ENCODE measurements around the gene CFB.

The CFB gene

DNA sequence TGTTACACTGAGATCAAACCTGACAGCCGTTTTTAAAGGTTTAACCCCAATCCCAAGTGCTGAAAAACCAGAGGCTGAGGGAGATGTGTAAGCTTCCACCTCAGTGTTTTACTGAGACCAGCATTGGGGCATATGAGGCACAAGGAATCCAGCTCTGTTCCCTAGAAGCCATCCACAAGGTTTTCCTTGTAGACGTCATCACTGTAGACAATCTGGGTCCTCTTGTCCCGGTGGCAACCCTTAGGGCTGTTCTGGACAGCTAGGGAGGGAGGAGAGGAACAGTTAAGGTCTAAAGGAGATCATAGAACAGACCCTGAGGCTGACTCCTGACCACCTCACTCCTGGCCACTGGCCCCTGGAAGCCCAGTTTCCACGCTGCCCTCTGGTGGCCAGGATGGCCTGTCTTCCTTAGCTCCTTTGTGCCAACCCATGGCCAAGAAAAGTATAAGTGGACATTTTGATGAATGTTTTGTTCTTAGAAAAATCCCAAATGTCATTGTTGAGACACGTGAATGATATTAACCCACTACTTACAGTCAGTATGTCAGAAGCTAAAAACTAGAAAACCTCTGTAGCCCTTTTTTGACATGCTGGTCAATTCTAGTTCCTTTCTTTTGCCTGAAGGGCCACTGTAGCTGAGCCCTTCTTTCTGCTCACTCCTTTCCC is 6.4 kb downstream of the CFB start:
- no peaks in the 10 kb centered on the region for H3K9me3 ChIP-seq (replicated peaks; ENCODE audit: low read length)
- H3K4me3 ChIP-seq (ENCODE audit: low read length) = no peak overlapping the region
- peaks cover 6% of the 10 kb centered on the region for H3K4me1 ChIP-seq (ENCODE audit: control insufficient read depth, insufficient read depth, low read length)
- H3K9ac ChIP-seq (ENCODE audit: low read depth, low read length) = no peak overlapping the region
- H3K36me3 ChIP-seq (ENCODE audit: insufficient read depth, low read length) = peaks cover 61% of the 10 kb centered on the region
- H3K27me3 ChIP-seq (ENCODE audit: control insufficient read depth, insufficient read depth, low read length) = no peaks in the 10 kb centered on the region
- H3K4me2 ChIP-seq (ENCODE audit: low read length) = no peak overlapping the region

DNA sequence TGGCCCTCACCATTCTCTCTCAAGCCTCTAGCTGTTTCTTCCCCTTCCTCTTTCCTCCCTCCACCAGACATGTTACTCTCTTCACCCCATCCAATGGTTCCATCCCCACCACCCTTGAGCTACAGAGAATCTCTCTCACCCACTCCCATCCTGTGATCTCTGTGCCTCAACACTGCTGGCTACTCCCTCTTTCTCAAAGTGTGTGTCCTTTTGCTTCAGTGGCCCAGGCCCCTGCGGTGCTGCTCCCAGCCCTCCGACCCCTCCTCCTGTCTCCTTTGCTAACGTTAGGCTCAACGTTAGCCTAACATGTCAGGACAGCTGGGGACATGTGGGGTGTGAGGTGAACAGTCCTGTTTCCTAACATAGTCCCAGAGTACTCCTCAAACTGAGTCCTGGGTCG is 7.0 kb downstream of the CFB start:
- Histone ChIP-seq H3K27me3 (ENCODE audit: control insufficient read depth, insufficient read depth, low read length) (no peaks in the 10 kb centered on the region), H3K9ac (ENCODE audit: low read depth, low read length) (no peak overlapping the region), H3K9me3 (replicated peaks; ENCODE audit: low read length) (no peaks in the 10 kb centered on the region), H3K36me3 (ENCODE audit: insufficient read depth, low read length) (peaks cover 61% of the 10 kb centered on the region), H3K4me3 (ENCODE audit: low read length) (no peak overlapping the region), H3K4me1 (ENCODE audit: control insufficient read depth, insufficient read depth, low read length) (peaks cover 12% of the 10 kb centered on the region), H3K4me2 (ENCODE audit: low read length) (no peak overlapping the region)

DNA sequence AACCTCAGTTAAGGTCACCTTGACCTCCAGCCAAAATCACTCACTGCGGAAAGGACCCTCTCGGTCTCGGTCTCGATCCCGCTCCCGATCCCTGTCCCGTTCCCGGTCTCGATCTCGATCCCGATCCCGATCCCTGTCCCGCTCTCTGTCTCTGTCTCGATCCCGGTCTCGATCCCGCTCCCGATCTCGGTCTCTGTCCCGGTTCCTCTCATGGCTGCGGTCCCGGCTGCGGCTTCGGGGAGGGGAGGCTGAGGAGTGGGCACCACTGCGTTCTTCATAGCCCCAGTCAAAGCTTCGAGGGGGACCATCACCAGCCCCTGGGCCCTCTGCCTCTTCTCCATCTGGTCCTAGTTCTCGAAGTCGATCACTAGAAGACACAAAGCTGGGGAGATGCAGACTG is 8.6 kb downstream of the CFB start:
- Histone ChIP-seq H3K9me3 (replicated peaks; ENCODE audit: low read length) (no peaks in the 10 kb centered on the region), H3K4me2 (ENCODE audit: low read length) (no peak overlapping the region), H3K4me3 (ENCODE audit: low read length) (no peak overlapping the region), H3K36me3 (ENCODE audit: insufficient read depth, low read length) (peaks cover 61% of the 10 kb centered on the region), H3K27me3 (ENCODE audit: control insufficient read depth, insufficient read depth, low read length) (no peaks in the 10 kb centered on the region), H3K9ac (ENCODE audit: low read depth, low read length) (no peak overlapping the region), H3K4me1 (ENCODE audit: control insufficient read depth, insufficient read depth, low read length) (peaks cover 10% of the 10 kb centered on the region)

DNA sequence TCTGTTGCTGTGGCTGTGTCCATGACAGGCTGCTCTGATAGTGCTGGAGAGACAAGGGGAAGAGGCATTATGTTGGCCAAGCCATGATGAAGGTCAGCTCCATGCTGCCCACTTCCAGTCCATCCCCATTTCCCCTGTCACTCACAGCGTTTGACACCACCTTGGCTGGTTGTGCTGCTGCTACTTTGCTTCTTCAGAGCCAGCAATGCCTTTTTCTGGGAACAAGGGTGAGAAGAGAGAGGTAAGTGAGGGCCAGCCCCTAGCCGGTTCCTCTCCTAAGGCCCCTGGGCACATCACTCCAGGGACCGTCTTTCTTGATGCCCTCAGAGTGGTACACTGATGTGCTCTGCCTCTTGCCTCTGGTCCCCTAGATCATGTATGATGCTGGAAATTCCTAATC is 10.9 kb downstream of the CFB start:
- Histone ChIP-seq H3K4me1 (ENCODE audit: control insufficient read depth, insufficient read depth, low read length) (peaks cover 15% of the 10 kb centered on the region), H3K9ac (ENCODE audit: low read depth, low read length) (no peak overlapping the region), H3K27me3 (ENCODE audit: control insufficient read depth, insufficient read depth, low read length) (no peaks in the 10 kb centered on the region), H3K9me3 (replicated peaks; ENCODE audit: low read length) (no peaks in the 10 kb centered on the region), H3K36me3 (ENCODE audit: insufficient read depth, low read length) (peaks cover 63% of the 10 kb centered on the region), H3K4me3 (ENCODE audit: low read length) (no peak overlapping the region), H3K4me2 (ENCODE audit: low read length) (no peak overlapping the region)

DNA sequence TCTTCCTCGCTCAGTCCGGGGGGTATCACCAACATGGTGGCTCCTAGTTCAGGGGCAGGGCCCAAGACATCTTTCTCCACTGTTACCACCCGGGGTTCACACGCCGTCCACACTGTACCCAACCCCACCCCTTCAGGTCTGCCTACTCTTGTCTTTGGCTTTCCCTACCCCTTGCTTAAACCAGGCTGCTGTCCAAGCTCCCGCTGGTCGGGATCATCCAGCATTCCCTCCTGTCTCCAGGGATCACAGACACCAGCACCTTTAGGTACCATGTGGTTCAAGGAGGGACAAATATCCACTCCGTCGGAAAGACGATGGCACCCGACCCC is 12.5 kb downstream of the CFB start:
- H3K4me2 ChIP-seq (ENCODE audit: low read length) = peak overlapping the region; percentile 95
- H3K36me3 ChIP-seq (ENCODE audit: insufficient read depth, low read length) = peaks cover 62% of the 10 kb centered on the region
- peak overlapping the region; percentile 90 for H3K4me3 ChIP-seq (ENCODE audit: low read length)
- peak overlapping the region; percentile 96 for H3K9ac ChIP-seq (ENCODE audit: low read depth, low read length)
- H3K9me3 ChIP-seq (replicated peaks; ENCODE audit: low read length) = no peaks in the 10 kb centered on the region
- H3K27me3 ChIP-seq (ENCODE audit: control insufficient read depth, insufficient read depth, low read length) = no peaks in the 10 kb centered on the region
- H3K4me1 ChIP-seq (ENCODE audit: control insufficient read depth, insufficient read depth, low read length) = peaks cover 15% of the 10 kb centered on the region

DNA sequence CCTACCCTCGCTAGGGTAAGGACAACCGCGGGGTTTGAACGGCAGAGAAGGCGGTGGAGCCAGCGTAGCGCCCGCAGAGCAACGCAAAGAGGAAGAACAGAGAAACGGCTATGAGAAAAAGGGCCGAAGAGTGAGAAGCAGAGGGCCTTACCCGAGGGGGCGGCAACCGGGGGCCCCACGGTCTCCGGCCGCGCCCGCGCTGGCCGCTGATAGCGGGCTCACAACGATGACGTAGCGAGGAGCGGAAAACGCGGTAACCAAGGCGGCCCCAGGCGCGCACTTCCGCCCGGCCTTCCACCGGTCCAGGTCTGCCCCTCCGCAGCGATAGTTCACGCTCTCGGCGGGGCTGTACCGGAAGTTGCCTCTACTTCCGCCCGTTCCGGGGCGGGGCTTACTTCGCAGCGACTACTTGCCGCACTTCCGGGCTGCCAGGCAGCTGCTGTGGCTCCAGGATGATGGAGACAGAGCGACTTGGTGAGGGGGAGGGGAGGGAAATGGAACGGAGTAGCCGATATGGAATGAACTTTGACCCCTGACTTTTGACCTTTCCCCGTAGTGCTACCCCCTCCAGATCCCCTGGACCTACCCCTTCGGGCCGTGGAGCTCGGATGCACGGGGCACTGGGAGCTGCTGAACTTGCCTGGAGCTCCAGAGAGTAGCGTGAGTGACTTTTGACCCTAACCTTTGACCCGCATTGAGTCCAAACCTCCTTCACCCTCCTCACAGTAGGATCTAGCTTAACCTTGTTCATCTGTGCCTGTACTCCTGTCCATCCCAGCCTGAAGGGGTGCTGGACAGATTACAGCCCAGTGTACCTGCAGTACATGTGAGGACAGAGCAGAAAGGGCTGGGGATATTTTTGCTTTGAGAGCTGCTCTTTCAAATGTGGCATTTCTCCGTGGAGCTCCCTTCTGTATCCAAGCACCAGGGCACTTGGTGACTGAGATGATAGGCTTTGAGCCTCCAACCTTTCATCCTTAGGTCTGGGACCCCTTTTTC is 13.1 kb downstream of the CFB start, which contains the start of the genes NELFE and SKIC2:
Gene NELFE, minus strand, starts transcription at position 231 of the 999 bp plus-strand sequence. CDS start 525 bp downstream, outside the sequence.
Gene SKIC2, plus strand, starts transcription at position 435 of the 999 bp plus-strand sequence. Its CDS starts 18 bp downstream, at position 453.
- peaks cover 62% of the 10 kb centered on the region for H3K36me3 ChIP-seq (ENCODE audit: insufficient read depth, low read length)

DNA sequence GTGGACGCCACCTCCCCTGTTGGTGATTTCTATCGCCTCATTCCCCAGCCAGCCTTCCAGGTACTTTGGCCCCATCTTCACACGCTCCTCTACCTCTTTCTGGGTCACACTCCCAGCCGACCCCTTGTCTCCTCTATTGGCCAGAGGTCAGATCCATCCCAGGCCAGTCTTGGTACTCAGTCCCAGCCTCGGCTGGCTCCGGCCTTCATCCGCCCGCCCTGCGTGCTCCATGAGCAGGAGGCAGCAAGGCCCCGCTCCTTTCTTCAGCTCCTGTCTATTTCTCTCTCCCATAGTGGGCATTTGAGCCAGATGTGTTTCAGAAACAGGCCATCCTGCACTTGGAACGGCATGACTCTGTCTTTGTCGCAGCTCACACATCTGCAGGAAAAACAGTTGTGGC is 15.7 kb downstream of the CFB start:
- no peak overlapping the region for H3K4me2 ChIP-seq (ENCODE audit: low read length)
- H3K9ac ChIP-seq (ENCODE audit: low read depth, low read length) = no peak overlapping the region
- H3K27me3 ChIP-seq (ENCODE audit: control insufficient read depth, insufficient read depth, low read length) = no peaks in the 10 kb centered on the region
- H3K4me3 ChIP-seq (ENCODE audit: low read length) = no peak overlapping the region
- H3K4me1 ChIP-seq (ENCODE audit: control insufficient read depth, insufficient read depth, low read length) = peaks cover 15% of the 10 kb centered on the region
- peaks cover 54% of the 10 kb centered on the region for H3K36me3 ChIP-seq (ENCODE audit: insufficient read depth, low read length)
- H3K9me3 ChIP-seq (replicated peaks; ENCODE audit: low read length) = no peaks in the 10 kb centered on the region

More for the DNA sequence above, 13.1 kb downstream of the CFB start, which contains the start of the genes NELFE and SKIC2:
- H3K9ac ChIP-seq (ENCODE audit: low read depth, low read length) = peak within 1 kb of the TSS; percentile 96
- H3K4me2 ChIP-seq (ENCODE audit: low read length) = peak within 1 kb of the TSS; percentile 95
- no peaks in the 10 kb centered on the region for H3K9me3 ChIP-seq (replicated peaks; ENCODE audit: low read length)
- peak within 1 kb of the TSS; percentile 90 for H3K4me3 ChIP-seq (ENCODE audit: low read length)
- H3K27me3 ChIP-seq (ENCODE audit: control insufficient read depth, insufficient read depth, low read length) = no peaks in the 10 kb centered on the region
- peaks cover 15% of the 10 kb centered on the region for H3K4me1 ChIP-seq (ENCODE audit: control insufficient read depth, insufficient read depth, low read length)

DNA sequence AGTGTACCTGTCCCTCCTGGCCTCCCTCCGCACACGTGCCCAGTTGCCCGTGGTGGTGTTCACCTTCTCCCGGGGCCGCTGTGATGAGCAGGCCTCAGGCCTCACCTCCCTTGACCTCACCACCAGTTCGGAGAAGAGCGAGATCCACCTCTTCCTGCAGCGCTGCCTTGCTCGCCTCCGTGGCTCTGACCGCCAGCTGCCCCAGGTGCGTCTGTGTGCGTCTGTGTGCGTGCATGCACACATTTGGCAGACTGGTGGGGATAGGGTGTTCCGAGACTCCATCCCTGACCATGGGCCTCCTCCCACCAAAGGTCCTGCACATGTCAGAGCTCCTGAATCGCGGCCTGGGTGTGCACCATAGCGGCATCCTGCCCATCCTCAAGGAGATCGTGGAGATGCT is 18.0 kb downstream of the CFB start:
- Histone ChIP-seq H3K9ac (ENCODE audit: low read depth, low read length) (no peak overlapping the region), H3K36me3 (ENCODE audit: insufficient read depth, low read length) (peaks cover 70% of the 10 kb centered on the region), H3K27me3 (ENCODE audit: control insufficient read depth, insufficient read depth, low read length) (no peaks in the 10 kb centered on the region), H3K4me1 (ENCODE audit: control insufficient read depth, insufficient read depth, low read length) (peaks cover 6% of the 10 kb centered on the region), H3K4me3 (ENCODE audit: low read length) (no peak overlapping the region), H3K9me3 (replicated peaks; ENCODE audit: low read length) (no peaks in the 10 kb centered on the region), H3K4me2 (ENCODE audit: low read length) (no peak overlapping the region)

DNA sequence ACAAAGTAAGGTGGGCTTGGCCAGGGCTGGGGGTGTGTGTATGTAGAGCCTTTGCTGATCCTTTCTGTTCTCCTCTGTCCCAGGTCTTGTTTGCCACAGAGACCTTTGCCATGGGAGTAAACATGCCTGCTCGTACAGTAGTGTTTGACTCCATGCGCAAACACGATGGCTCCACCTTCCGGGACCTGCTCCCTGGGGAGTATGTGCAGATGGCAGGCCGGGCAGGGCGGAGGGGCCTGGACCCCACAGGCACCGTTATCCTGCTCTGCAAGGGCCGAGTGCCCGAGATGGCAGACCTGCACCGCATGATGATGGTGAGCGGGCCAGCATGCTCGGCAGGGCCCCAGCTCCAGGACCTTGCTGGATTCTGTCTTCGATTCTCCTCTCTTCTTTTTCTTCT is 19.8 kb downstream of the CFB start:
- H3K36me3 ChIP-seq (ENCODE audit: insufficient read depth, low read length) = peaks cover 80% of the 10 kb centered on the region
- no peak overlapping the region for H3K4me3 ChIP-seq (ENCODE audit: low read length)
- no peaks in the 10 kb centered on the region for H3K27me3 ChIP-seq (ENCODE audit: control insufficient read depth, insufficient read depth, low read length)
- peaks cover 10% of the 10 kb centered on the region for H3K4me1 ChIP-seq (ENCODE audit: control insufficient read depth, insufficient read depth, low read length)
- H3K4me2 ChIP-seq (ENCODE audit: low read length) = no peak overlapping the region
- no peak overlapping the region for H3K9ac ChIP-seq (ENCODE audit: low read depth, low read length)
- H3K9me3 ChIP-seq (replicated peaks; ENCODE audit: low read length) = no peaks in the 10 kb centered on the region

DNA sequence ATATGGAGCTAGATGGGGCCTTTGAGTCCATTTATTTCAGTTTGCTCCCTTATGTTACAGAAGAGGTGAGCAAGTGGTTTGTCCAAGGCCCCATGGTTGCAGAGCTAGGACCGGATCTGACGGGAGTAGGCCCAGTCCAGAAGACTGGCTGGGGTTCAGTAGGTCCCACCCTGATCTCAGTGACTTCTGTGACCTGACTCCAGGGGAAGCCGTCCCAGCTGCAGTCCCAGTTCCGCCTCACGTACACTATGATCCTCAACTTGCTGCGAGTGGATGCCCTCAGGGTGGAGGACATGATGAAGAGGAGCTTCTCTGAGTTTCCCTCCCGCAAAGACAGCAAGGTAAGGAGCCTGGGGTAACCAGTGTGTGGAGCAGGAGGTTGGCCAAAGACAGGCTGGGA is 20.6 kb downstream of the CFB start:
- Histone ChIP-seq H3K4me1 (ENCODE audit: control insufficient read depth, insufficient read depth, low read length) (peaks cover 19% of the 10 kb centered on the region), H3K9ac (ENCODE audit: low read depth, low read length) (no peak overlapping the region), H3K4me2 (ENCODE audit: low read length) (no peak overlapping the region), H3K27me3 (ENCODE audit: control insufficient read depth, insufficient read depth, low read length) (no peaks in the 10 kb centered on the region), H3K4me3 (ENCODE audit: low read length) (no peak overlapping the region), H3K36me3 (ENCODE audit: insufficient read depth, low read length) (peaks cover 72% of the 10 kb centered on the region), H3K9me3 (replicated peaks; ENCODE audit: low read length) (no peaks in the 10 kb centered on the region)

DNA sequence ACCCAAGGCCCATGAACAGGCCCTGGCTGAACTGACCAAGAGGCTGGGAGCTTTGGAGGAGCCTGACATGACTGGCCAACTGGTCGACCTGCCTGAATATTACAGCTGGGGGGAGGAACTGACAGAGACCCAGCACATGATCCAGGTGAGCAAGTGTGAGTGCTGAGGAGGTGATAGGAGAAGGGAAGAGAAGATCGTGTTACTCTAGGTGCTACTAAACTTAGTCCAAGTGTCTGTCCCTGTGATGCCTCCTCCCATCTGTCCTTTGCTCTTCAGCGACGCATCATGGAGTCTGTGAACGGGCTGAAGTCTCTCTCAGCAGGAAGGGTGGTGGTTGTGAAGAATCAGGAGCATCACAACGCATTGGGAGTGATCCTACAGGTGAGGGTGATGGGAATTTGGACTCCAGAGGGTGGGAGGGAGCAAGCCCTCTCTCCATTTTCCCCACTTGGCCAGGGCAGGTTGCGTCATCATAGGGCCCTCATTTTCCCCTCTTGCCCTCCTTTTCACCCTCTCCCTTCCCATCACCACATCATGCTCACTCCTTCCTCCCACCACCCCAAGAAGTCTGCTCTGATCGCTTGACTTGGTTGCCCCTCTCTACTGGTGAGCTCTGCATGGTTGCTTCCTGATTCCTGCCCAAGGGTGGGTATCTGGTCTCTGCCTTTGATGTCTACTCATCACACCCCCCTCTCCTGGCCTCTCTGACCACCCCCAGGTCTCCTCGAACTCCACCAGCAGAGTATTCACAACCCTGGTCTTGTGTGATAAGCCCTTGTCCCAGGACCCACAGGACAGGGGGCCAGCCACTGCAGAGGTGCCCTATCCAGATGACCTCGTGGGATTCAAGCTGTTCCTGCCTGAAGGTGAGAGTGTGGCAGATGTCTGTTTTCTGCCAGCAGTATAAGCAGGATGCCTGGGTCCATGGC is 21.4 kb downstream of the CFB start:
- Histone ChIP-seq H3K9ac (ENCODE audit: low read depth, low read length) (no peak overlapping the region), H3K4me2 (ENCODE audit: low read length) (no peak overlapping the region), H3K36me3 (ENCODE audit: insufficient read depth, low read length) (peaks cover 65% of the 10 kb centered on the region), H3K4me3 (ENCODE audit: low read length) (no peak overlapping the region), H3K4me1 (ENCODE audit: control insufficient read depth, insufficient read depth, low read length) (peaks cover 19% of the 10 kb centered on the region), H3K27me3 (ENCODE audit: control insufficient read depth, insufficient read depth, low read length) (no peaks in the 10 kb centered on the region), H3K9me3 (replicated peaks; ENCODE audit: low read length) (no peaks in the 10 kb centered on the region)

Measured in skeletal muscle satellite cell (primary cell).